Adrenal gland (tissue), 19 donors: Measurements from ENCODE around the gene DMXL1. TPM values are rescaled to one million over a fixed set of nuclear protein-coding genes. Genes with fewer than 3 reads are reported as not detected.

Experiments
- DNase-seq, 7 donors: peaks; one replicate each; pipeline ENCODE4 v3.0.0-alpha.2; 2019 to 2020
- H3K27ac ChIP-seq, 5 donors: fragments of 200-600 bp; sonication (generic) in 4 of 5; 1 replicate in 3 of 5; 2 replicates in 2 of 5; pipeline versions ENCODE4 v1.5.1 to v1.8.0; 2016 to 2020; ENCODE audit warnings: mild to moderate bottlenecking in 1 of 5
- H3K27me3 ChIP-seq: fragments of 200-600 bp; 2 replicates; pipeline ENCODE4 v1.8.0; 2021
- H3K36me3 ChIP-seq, 2 donors: fragments of 200-600 bp; replicated peaks in 1 of 2; 1 replicate in 1 of 2; 2 replicates in 1 of 2; pipeline versions ENCODE4 v1.5.1 to v1.8.0; 2018 to 2022
- H3K4me1 ChIP-seq, 2 donors: fragments of 200-600 bp; replicated peaks in 1 of 2; 1 replicate in 1 of 2; 2 replicates in 1 of 2; pipeline versions ENCODE4 v1.5.1 to v1.8.0; 2018 to 2021
- H3K4me3 ChIP-seq, 4 donors: fragments of 200-600 bp; sonication (generic) in 3 of 4; one replicate each; pipeline ENCODE4 v1.5.1; 2016 to 2018
- H3K9me3 ChIP-seq, 3 donors: fragments of 200-600 bp; sonication (generic) in 1 of 3; replicated peaks in 1 of 3; 1 replicate in 2 of 3; 2 replicates in 1 of 3; pipeline versions ENCODE4 v1.5.1 to v1.8.0; 2016 to 2021
- POLR2A ChIP-seq, 2 donors: fragments of 450-650 bp; IDR thresholded peaks; one replicate each; pipeline ENCODE4 v1.6.1; 2017; ENCODE audit warnings: antibody characterized with exemption in 2 of 2, mild to moderate bottlenecking in 2 of 2, moderate library complexity in 1 of 2
- WGBS, 4 donors: extraction: QIAGEN DNeasy Blood & Tissue Kit in 2 of 4; methylation state at CpG; one replicate each; pipeline versions ENCODE4 v1.1.5 to v1.1.7; 2013 to 2017; 5-methylcytosine and 5-hydroxymethylcytosine counted together
- intact Hi-C, 2 donors: fragments of 100-400 bp; cut with DNase I; formaldehyde crosslinking; loops; one replicate each; pipeline versions ENCODE4 v1.14.1 to v1.15.0; 2022 to 2023
- long read RNA-seq, 10 donors: library from polyadenylated mRNA in 3 of 10; unstranded in 2 of 10; stranded (forward) in 1 of 10; transcript quantifications; one replicate each; pipeline ENCODE4 v2.0.0 and lab custom pipeline, GENCODE V29; 2021 to 2026
- polyA plus RNA-seq, 3 donors: library from polyadenylated mRNA; stranded (reverse); fragments of 200-250 nt in 2 of 3; fragments of 350-450 nt in 1 of 3; fragmentation: Illumina TruSeq in 1 of 3; extraction: RNeasy Lipid Tissue Mini Kit (QIAGEN cat#74804) in 1 of 3; gene quantifications; one replicate each; pipeline ENCODE4 v1.2.3, GENCODE V29; 2013 to 2014
- total RNA-seq, 9 donors: library from RNA; depleted of rRNA in 4 of 9; stranded (reverse); fragments of >200 nt in 4 of 9; fragments of 120-200 nt in 1 of 9; fragmentation: NEBNext Ultra II Directional in 1 of 9; extraction: Animal tissue kit (Norgen Biotek cat#: 25700) in 1 of 9; gene quantifications; one replicate each; pipeline versions ENCODE4 v1.1.0 to v1.2.4, GENCODE V29; 2013 to 2023
- TF ChIP-seq, protein P1 (sequence below), 6 experiments: fragments of 450-650 bp in 4 of 6; fragments of 200-600 bp in 2 of 6; sonication (generic) in 1 of 6; IDR thresholded peaks; 1 replicate in 5 of 6; 2 replicates in 1 of 6; pipeline versions ENCODE4 v1.5.1 to v1.8.0; 2016 to 2021; ENCODE audit warnings: antibody characterized with exemption in 6 of 6, mild to moderate bottlenecking in 2 of 6, moderate library complexity in 1 of 6
- donor health status: healthy with polysubstance abuse.
- donor health status: Bipolar disorder and iron deficiency.
- donor health status: DM: yes; HTN: yes; CAD: no.
- donor health status: DM: no; HTN: no; CAD: no.
- donor health status: DM: no; HTN: no; CAD: no.
- donor health status: DM: yes; HTN: yes; CAD: no.

DMXL1 gene
- 10 to 100 TPM; 32.2 to 91.1 (median 43.0) TPM for total RNA-seq
- 10 to 100 TPM; 15.1 to 25.2 (median 22.3) TPM for polyA plus RNA-seq
- long read RNA-seq, donor 1, result 0 reads
- long read RNA-seq, donor 2, partial matches to known transcripts, result 7 of 7 reads
- long read RNA-seq, donor 2, other reads (novel, unspliced or antisense), result 0 of 7 reads
- long read RNA-seq, donor 3, full-length matches to known transcripts, result 1 of 1 reads
- long read RNA-seq, donor 3, partial matches to known transcripts, result 0 of 1 reads
- long read RNA-seq, donor 3, other reads (novel, unspliced or antisense), result 0 of 1 reads
- long read RNA-seq, donor 4, partial matches to known transcripts, result 5 of 7 reads
- long read RNA-seq, donor 4, other reads (novel, unspliced or antisense), result 1 of 7 reads
- long read RNA-seq, donor 5, full-length matches to known transcripts, result 1 of 6 reads
- long read RNA-seq, donor 5, partial matches to known transcripts, result 2 of 6 reads
- long read RNA-seq, donor 5, other reads (novel, unspliced or antisense), result 3 of 6 reads
- long read RNA-seq, donor 6, partial matches to known transcripts, result 1 of 3 reads
- long read RNA-seq, donor 6, other reads (novel, unspliced or antisense), result 2 of 3 reads
- long read RNA-seq, donor 7, result 0 reads
- long read RNA-seq, donor 8, result 0 reads
- long read RNA-seq, donor 9, partial matches to known transcripts, result 0 of 1 reads
- long read RNA-seq, donor 9, other reads (novel, unspliced or antisense), result 0 of 1 reads
- long read RNA-seq, donor 10, result 0 reads

DNA sequence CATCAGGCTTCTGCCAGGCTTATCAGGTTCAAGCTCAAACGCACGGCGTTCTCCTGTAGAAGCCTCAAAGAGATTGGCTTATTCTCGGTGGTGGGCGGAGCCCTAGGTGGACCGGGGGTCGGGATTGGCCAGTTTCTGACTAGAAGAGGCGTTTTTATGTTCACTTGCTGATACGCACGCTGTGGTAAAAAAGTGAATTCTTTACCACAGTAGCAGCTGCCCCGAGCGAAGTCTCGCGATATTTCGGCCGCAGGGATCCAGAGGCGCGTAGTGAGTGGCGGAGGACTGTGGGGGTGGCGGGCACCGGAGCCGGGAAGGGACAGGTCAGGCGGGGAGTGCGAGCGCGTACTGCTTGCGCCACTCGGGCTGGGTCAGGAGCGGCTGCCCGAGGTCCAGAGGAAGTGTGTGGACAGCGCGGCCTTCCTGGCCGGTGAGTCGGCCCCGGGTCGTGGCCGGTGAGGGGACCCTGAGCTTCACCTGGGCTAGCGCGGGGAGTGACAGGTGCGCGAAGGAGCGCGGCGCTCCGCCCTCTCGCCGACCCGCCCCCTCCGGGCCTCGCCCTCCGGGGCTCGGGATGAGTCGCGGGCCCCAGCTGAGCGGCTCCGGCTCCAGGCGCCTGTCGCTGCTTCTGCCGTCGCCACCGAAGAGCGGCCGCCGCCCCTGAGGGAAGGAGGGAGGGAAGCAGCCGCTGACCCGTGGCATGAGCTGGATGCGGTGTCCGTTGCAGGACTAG lies at the start of gene DMXL1:
TSS of gene DMXL1 (plus strand) at position 260 of the 733 bp plus-strand sequence. CDS start 483 bp downstream, outside the sequence.
- peak within 1 kb of the TSS; percentile 71 to 100 (median 95) for H3K27ac ChIP-seq
- H3K4me1 ChIP-seq, result peaks cover 21 to 36% of the 10 kb centered on the region in 2 donors
- 0 to 2% (median 0%) methylated on average over 24 to 68 of the region's 68 CpGs for WGBS, 4 donors
- no peaks in the 10 kb centered on the region for H3K9me3 ChIP-seq
- no peaks in the 10 kb centered on the region for H3K36me3 ChIP-seq
- intact Hi-C loops, result no loop called here
- no peaks in the 10 kb centered on the region for H3K27me3 ChIP-seq
- peak; percentile 100 for DNase-seq
- H3K4me3 ChIP-seq, result peak within 1 kb of the TSS; percentile 63 to 91 (median 86)
- TF ChIP-seq, protein P1, sequence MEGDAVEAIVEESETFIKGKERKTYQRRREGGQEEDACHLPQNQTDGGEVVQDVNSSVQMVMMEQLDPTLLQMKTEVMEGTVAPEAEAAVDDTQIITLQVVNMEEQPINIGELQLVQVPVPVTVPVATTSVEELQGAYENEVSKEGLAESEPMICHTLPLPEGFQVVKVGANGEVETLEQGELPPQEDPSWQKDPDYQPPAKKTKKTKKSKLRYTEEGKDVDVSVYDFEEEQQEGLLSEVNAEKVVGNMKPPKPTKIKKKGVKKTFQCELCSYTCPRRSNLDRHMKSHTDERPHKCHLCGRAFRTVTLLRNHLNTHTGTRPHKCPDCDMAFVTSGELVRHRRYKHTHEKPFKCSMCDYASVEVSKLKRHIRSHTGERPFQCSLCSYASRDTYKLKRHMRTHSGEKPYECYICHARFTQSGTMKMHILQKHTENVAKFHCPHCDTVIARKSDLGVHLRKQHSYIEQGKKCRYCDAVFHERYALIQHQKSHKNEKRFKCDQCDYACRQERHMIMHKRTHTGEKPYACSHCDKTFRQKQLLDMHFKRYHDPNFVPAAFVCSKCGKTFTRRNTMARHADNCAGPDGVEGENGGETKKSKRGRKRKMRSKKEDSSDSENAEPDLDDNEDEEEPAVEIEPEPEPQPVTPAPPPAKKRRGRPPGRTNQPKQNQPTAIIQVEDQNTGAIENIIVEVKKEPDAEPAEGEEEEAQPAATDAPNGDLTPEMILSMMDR (IDR thresholded peaks at IDR 0.05), result no peak
- TF ChIP-seq POLR2A (IDR thresholded peaks at IDR 0.05), result peak; percentile 84 to 88

GRCh38 chr5:119021149-119021732 lies 49.6 kb upstream of the DMXL1 start:
- intact Hi-C loops, result no loop called here
- no peak for TF ChIP-seq POLR2A (IDR thresholded peaks at IDR 0.05)
- TF ChIP-seq, protein P1 (IDR thresholded peaks at IDR 0.05), result no peak
- Histone ChIP-seq H3K27me3 (no peaks in the 10 kb centered on the region), H3K4me1 (no peaks in the 10 kb centered on the region), H3K9me3 (no peaks in the 10 kb centered on the region), H3K27ac (no peak overlapping the region), H3K36me3 (no peaks in the 10 kb centered on the region), H3K4me3 (no peak overlapping the region)
- no peak for DNase-seq
- 82 to 84% (median 83%) methylated on average over 3 of the region's 3 CpGs for WGBS, 4 donors

GRCh38 chr5:119022017-119022745 lies 48.7 kb upstream of the DMXL1 start:
- 39 to 53% (median 45%) methylated on average over 5 of the region's 5 CpGs for WGBS, 4 donors

More at GRCh38 chr5:119022017-119022745, 48.7 kb upstream of the DMXL1 start:
- no peaks in the 10 kb centered on the region for H3K4me1 ChIP-seq
- no peaks in the 10 kb centered on the region for H3K36me3 ChIP-seq
- intact Hi-C loops, result no loop called here
- no peak overlapping the region for H3K27ac ChIP-seq
- H3K27me3 ChIP-seq, result no peaks in the 10 kb centered on the region
- no peaks in the 10 kb centered on the region for H3K9me3 ChIP-seq
- TF ChIP-seq POLR2A (IDR thresholded peaks at IDR 0.05), result no peak
- TF ChIP-seq, protein P1 (IDR thresholded peaks at IDR 0.05), result peak; percentile 21 to 59 (median 46)
- no peak for DNase-seq
- no peak overlapping the region for H3K4me3 ChIP-seq
